CD4-positive, alpha-beta T cell treated with Interleukin-1 beta for 1 hour (primary cell): ENCODE results near the gene TSSK3.
A peak's percentile ranks its signal among the peaks of the same experiment; 100 is the strongest.
"Not testable (repeated sequence)": the region's sequence is repeated elsewhere in the genome, so short reads cannot be mapped to it uniquely, and the experiment has no call there.

Experiments
- DNase-seq, 2 donors: peaks; one replicate each; pipeline ENCODE4 v3.0.0-alpha.2; 2020 to 2022

TSSK3 gene

GRCh38 chr1:32365445-32365844, 3.1 kb downstream of the TSSK3 start:
- DNase-seq, result no peak

GRCh38 chr1:32367912-32368635, 5.7 kb downstream of the TSSK3 start:
- DNase-seq, result no peak

- peak; percentile 62 to 76 for DNase-seq
Measured at GRCh38 chr1:32372149-32372756, 9.9 kb downstream of the TSSK3 start.

GRCh38 chr1:32373996-32374592, 11.8 kb downstream of the TSSK3 start:
- DNase-seq, result no peak

- DNase-seq, result no peak
Measured at GRCh38 chr1:32376199-32376598, 13.9 kb downstream of the TSSK3 start.

GRCh38 chr1:32377541-32378220, 15.3 kb downstream of the TSSK3 start:
- DNase-seq, result no peak

- no peak for DNase-seq
Measured at GRCh38 chr1:32380057-32380456, 17.7 kb downstream of the TSSK3 start.

- DNase-seq, result no peak
Measured at GRCh38 chr1:32386676-32387392, 24.5 kb downstream of the TSSK3 start.

- no peak for DNase-seq
Measured at GRCh38 chr1:32388641-32389040, 26.3 kb downstream of the TSSK3 start.

GRCh38 chr1:32390904-32391870, 28.8 kb downstream of the TSSK3 start:
- no peak for DNase-seq

GRCh38 chr1:32392325-32392724, 30.0 kb downstream of the TSSK3 start:
- no peak for DNase-seq

GRCh38 chr1:32393136-32393535, 30.8 kb downstream of the TSSK3 start:
- DNase-seq, result peak in 1 of 2 donors; percentile 15

- peak; percentile 47 to 51 for DNase-seq
Measured at GRCh38 chr1:32393832-32394140, 31.4 kb downstream of the TSSK3 start.

- DNase-seq, result peak; percentile 98 to 99
Measured at GRCh38 chr1:32394141-32394889, 32.0 kb downstream of the TSSK3 start, which contains the start of gene BSDC1. Gene BSDC1 (minus strand): TSS chr1:32394441. CDS start chr1:32394414, 27 bp downstream.

- DNase-seq, result no peak
Measured at GRCh38 chr1:32394890-32395432, 32.6 kb downstream of the TSSK3 start.

GRCh38 chr1:32396524-32396923, 34.2 kb downstream of the TSSK3 start:
- DNase-seq, result not testable (repeated sequence)

GRCh38 chr1:32398401-32398800, 36.1 kb downstream of the TSSK3 start:
- no peak for DNase-seq

- no peak for DNase-seq
Measured at GRCh38 chr1:32399843-32400242, 37.5 kb downstream of the TSSK3 start.

- peak; percentile 41 to 54 for DNase-seq
Measured at GRCh38 chr1:32400876-32401631, 38.7 kb downstream of the TSSK3 start.

GRCh38 chr1:32404946-32405345, 42.6 kb downstream of the TSSK3 start:
- DNase-seq, result no peak
